ENCODE data around the gene RPS21. TPM values are rescaled to one million over a fixed set of nuclear protein-coding genes. Genes with fewer than 3 reads are reported as not detected.

The RPS21 gene
- total and polyA plus RNA-seq, 9 of the 15 experiments (the other 6 are each of a cell fraction or from before 2014, with no cell fraction given), result 1,380 to 5,647 (median 3,091) TPM

DNA sequence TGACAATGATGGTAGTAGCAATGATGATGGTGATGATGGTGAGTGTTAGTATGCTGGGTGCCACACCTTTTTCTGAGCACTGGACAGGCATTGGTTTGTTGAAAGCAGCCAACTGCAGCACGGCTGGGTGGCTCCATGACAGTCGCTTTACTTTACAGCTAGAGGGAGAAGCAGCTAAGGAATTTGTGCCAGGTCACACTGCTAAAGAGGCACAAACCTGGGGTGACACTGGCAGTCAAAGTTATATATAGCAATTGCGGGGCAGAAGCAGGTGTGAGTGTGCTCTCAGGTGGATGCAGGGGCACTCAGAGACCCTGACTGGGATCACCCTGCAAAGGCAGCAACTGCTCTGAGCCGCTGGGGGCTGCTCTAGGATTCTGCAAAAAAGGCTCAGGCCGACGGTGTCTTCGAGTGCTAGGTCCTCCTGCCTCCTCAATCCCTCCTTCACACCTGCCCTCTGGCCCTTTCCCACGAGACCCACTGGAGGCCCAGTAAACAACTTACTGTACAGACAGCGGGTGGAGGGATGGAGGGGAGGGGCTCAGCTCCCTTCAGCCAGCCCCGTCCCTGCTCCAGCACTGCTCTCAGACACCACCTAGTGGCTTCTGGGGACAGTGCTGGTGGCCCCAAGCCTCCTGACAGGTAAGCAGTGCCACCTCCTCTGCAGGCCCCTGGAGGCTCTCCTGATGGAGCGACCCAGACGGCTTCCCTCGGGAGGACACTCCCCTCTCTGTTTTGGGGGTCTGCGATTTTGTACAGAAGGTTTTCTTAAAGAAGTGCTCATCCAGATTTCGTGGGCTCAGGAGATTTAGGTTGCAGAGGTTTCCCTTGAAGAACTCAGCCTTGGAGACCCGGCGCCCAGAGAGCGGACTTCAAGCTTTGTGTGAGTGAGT is 4.4 kb upstream of the RPS21 start (continued):
- TF ChIP-seq, protein P1, sequence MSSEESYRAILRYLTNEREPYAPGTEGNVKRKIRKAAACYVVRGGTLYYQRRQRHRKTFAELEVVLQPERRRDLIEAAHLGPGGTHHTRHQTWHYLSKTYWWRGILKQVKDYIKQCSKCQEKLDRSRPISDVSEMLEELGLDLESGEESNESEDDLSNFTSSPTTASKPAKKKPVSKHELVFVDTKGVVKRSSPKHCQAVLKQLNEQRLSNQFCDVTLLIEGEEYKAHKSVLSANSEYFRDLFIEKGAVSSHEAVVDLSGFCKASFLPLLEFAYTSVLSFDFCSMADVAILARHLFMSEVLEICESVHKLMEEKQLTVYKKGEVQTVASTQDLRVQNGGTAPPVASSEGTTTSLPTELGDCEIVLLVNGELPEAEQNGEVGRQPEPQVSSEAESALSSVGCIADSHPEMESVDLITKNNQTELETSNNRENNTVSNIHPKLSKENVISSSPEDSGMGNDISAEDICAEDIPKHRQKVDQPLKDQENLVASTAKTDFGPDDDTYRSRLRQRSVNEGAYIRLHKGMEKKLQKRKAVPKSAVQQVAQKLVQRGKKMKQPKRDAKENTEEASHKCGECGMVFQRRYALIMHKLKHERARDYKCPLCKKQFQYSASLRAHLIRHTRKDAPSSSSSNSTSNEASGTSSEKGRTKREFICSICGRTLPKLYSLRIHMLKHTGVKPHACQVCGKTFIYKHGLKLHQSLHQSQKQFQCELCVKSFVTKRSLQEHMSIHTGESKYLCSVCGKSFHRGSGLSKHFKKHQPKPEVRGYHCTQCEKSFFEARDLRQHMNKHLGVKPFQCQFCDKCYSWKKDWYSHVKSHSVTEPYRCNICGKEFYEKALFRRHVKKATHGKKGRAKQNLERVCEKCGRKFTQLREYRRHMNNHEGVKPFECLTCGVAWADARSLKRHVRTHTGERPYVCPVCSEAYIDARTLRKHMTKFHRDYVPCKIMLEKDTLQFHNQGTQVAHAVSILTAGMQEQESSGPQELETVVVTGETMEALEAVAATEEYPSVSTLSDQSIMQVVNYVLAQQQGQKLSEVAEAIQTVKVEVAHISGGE (CRISPR knock-in tag; IDR thresholded peaks at IDR 0.05), result no peak
- TF ChIP-seq STAT6 (CRISPR knock-in tag; IDR thresholded peaks at IDR 0.05) (no peak), NFXL1 (CRISPR knock-in tag; IDR thresholded peaks at IDR 0.05) (no peak), ZBTB8A (IDR thresholded peaks at IDR 0.05; ENCODE audit: partially characterized antibody) (no peak), SP1 (CRISPR knock-in tag; IDR thresholded peaks at IDR 0.05) (no peak), DACH1 (IDR thresholded peaks at IDR 0.05; ENCODE audit: partially characterized antibody) (no peak), PML (IDR thresholded peaks at IDR 0.05; ENCODE audit: low read length) (0 out of 2 replicates have a peak, but pooled peaks have one; percentile 22), KLF16 (IDR thresholded peaks at IDR 0.05) (0 out of 2 replicates have a peak, but pooled peaks have one; percentile 8), OTX1 (CRISPR knock-in tag; IDR thresholded peaks at IDR 0.05) (no peak)
- TF ChIP-seq, protein P2, sequence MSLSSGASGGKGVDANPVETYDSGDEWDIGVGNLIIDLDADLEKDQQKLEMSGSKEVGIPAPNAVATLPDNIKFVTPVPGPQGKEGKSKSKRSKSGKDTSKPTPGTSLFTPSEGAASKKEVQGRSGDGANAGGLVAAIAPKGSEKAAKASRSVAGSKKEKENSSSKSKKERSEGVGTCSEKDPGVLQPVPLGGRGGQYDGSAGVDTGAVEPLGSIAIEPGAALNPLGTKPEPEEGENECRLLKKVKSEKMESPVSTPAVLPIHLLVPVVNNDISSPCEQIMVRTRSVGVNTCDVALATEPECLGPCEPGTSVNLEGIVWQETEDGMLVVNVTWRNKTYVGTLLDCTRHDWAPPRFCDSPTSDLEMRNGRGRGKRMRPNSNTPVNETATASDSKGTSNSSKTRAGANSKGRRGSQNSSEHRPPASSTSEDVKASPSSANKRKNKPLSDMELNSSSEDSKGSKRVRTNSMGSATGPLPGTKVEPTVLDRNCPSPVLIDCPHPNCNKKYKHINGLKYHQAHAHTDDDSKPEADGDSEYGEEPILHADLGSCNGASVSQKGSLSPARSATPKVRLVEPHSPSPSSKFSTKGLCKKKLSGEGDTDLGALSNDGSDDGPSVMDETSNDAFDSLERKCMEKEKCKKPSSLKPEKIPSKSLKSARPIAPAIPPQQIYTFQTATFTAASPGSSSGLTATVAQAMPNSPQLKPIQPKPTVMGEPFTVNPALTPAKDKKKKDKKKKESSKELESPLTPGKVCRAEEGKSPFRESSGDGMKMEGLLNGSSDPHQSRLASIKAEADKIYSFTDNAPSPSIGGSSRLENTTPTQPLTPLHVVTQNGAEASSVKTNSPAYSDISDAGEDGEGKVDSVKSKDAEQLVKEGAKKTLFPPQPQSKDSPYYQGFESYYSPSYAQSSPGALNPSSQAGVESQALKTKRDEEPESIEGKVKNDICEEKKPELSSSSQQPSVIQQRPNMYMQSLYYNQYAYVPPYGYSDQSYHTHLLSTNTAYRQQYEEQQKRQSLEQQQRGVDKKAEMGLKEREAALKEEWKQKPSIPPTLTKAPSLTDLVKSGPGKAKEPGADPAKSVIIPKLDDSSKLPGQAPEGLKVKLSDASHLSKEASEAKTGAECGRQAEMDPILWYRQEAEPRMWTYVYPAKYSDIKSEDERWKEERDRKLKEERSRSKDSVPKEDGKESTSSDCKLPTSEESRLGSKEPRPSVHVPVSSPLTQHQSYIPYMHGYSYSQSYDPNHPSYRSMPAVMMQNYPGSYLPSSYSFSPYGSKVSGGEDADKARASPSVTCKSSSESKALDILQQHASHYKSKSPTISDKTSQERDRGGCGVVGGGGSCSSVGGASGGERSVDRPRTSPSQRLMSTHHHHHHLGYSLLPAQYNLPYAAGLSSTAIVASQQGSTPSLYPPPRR (CRISPR knock-in tag; IDR thresholded peaks at IDR 0.05; ENCODE audit: borderline replicate concordance), result no peak
- TF ChIP-seq, protein P3, sequence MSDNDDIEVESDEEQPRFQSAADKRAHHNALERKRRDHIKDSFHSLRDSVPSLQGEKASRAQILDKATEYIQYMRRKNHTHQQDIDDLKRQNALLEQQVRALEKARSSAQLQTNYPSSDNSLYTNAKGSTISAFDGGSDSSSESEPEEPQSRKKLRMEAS (CRISPR knock-in tag; IDR thresholded peaks at IDR 0.05), result peak; percentile 30; the same call in 1 of the 2 replicates
- TF ChIP-seq, protein P4, sequence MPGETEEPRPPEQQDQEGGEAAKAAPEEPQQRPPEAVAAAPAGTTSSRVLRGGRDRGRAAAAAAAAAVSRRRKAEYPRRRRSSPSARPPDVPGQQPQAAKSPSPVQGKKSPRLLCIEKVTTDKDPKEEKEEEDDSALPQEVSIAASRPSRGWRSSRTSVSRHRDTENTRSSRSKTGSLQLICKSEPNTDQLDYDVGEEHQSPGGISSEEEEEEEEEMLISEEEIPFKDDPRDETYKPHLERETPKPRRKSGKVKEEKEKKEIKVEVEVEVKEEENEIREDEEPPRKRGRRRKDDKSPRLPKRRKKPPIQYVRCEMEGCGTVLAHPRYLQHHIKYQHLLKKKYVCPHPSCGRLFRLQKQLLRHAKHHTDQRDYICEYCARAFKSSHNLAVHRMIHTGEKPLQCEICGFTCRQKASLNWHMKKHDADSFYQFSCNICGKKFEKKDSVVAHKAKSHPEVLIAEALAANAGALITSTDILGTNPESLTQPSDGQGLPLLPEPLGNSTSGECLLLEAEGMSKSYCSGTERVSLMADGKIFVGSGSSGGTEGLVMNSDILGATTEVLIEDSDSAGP (CRISPR knock-in tag; IDR thresholded peaks at IDR 0.05), result no peak
